ENCODE results near the gene TMEM154. TPM values are rescaled to one million over a fixed set of nuclear protein-coding genes. Genes with fewer than 3 reads are reported as not detected.

TMEM154 gene
- total and polyA plus RNA-seq, 9 donors = 0.11 to 1.5 (median 0.53) TPM

DNA sequence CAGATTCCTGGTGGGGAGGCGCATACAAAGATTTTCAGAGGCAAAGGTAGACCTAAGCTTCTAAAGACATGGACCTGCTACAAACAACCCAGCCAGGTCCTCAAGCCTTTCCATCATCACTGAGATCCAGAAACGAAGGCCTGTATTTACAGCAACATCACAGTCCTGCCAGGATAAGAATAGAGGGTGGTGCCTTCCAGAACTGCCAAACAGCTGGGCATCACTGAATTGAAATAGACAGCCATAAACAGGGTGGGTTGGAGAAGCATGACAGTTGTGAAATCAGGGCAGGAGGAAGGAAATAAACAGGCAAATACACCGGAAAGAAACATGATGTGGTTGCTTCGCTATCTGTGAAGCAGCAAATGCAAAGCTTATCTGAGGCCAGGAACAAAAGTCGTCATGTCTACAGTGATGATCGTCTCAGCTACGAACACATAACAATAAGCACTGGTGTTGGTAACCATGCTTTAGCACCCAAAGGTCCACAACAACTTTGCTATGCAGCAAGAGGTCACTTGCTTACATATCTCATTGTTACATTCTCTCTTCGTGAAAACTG, 6.7 kb upstream of the TMEM154 start:
- H3K27me3 ChIP-seq = no peaks in the 10 kb centered on the region
- no peak overlapping the region for H3K27ac ChIP-seq
- no peaks in the 10 kb centered on the region for H3K9me3 ChIP-seq
- H3K4me1 ChIP-seq (ENCODE audit: insufficient read depth) = no peaks in the 10 kb centered on the region
- 80 to 81% (median 81%) methylated on average over 8 of the region's 8 CpGs for WGBS, 3 donors
- DNase-seq = no peak
- TF ChIP-seq, protein P1, sequence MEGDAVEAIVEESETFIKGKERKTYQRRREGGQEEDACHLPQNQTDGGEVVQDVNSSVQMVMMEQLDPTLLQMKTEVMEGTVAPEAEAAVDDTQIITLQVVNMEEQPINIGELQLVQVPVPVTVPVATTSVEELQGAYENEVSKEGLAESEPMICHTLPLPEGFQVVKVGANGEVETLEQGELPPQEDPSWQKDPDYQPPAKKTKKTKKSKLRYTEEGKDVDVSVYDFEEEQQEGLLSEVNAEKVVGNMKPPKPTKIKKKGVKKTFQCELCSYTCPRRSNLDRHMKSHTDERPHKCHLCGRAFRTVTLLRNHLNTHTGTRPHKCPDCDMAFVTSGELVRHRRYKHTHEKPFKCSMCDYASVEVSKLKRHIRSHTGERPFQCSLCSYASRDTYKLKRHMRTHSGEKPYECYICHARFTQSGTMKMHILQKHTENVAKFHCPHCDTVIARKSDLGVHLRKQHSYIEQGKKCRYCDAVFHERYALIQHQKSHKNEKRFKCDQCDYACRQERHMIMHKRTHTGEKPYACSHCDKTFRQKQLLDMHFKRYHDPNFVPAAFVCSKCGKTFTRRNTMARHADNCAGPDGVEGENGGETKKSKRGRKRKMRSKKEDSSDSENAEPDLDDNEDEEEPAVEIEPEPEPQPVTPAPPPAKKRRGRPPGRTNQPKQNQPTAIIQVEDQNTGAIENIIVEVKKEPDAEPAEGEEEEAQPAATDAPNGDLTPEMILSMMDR (IDR thresholded peaks at IDR 0.05) = no peak
- TF ChIP-seq POLR2A (IDR thresholded peaks at IDR 0.05) (no peak), EP300 (IDR thresholded peaks at IDR 0.05) (no peak)
- no peak overlapping the region for H3K4me3 ChIP-seq
- intact Hi-C loops (cut with DNase I) = no loop called here
- H3K36me3 ChIP-seq = no peaks in the 10 kb centered on the region

DNA sequence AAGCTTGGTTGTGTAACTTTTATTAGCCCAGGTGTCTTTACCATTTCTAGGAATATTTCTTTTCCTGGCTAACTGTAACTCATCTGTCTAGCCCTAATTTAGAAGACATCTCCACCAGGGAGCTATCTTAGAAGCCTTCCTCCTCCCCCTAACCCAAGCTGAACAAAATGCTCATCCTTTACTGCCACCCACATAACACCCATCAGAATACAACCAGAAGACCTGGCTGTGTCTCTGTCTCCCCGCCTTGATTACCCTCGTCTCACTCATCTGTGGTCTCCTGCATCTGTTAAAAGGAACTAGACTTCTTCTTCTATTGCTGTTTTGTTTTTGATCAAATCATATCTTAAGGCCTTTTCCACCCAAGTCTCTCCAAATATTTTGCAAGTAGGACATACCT, 4.8 kb upstream of the TMEM154 start:
- Histone ChIP-seq H3K9me3 (no peaks in the 10 kb centered on the region), H3K36me3 (no peaks in the 10 kb centered on the region), H3K4me3 (no peak overlapping the region), H3K27ac (no peak overlapping the region), H3K4me1 (ENCODE audit: insufficient read depth) (no peaks in the 10 kb centered on the region), H3K27me3 (no peaks in the 10 kb centered on the region)
- DNase-seq = no peak
- intact Hi-C loops (cut with DNase I) = no loop called here
- 59 to 64% (median 61%) methylated on average over 2 of the region's 2 CpGs for WGBS, 3 donors
- no peak for TF ChIP-seq EP300 (IDR thresholded peaks at IDR 0.05)
- TF ChIP-seq, protein P1 (IDR thresholded peaks at IDR 0.05) = no peak
- no peak for TF ChIP-seq POLR2A (IDR thresholded peaks at IDR 0.05)

DNA sequence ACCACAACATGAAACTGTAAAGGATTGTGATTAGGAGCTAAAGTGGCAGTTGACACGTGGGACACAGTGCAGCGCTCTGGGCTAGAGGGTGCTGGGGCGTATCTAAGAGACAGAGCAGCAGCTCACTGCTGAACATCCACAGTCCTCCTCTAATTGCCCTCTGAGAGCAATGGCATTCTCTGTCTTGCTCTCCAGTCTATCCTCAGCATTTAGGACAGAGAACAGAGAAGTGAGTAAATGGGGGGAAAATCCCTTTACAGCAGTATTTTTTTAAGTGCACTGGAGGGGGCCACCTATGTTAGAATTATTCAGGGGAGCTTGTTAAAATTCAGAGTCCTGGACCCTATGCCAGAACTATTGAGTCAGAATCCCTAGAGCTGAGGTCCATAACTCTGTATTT, 4.2 kb upstream of the TMEM154 start:
- intact Hi-C loops (cut with DNase I) = no loop called here
- 59 to 68% (median 60%) methylated on average over 3 of the region's 3 CpGs for WGBS, 3 donors
- Histone ChIP-seq H3K36me3 (no peaks in the 10 kb centered on the region), H3K4me3 (no peak overlapping the region), H3K27me3 (no peaks in the 10 kb centered on the region), H3K4me1 (ENCODE audit: insufficient read depth) (no peaks in the 10 kb centered on the region), H3K9me3 (no peaks in the 10 kb centered on the region), H3K27ac (no peak overlapping the region)
- DNase-seq = no peak
- TF ChIP-seq EP300 (IDR thresholded peaks at IDR 0.05) (no peak), POLR2A (IDR thresholded peaks at IDR 0.05) (no peak)
- TF ChIP-seq, protein P1 (IDR thresholded peaks at IDR 0.05) = no peak

DNA sequence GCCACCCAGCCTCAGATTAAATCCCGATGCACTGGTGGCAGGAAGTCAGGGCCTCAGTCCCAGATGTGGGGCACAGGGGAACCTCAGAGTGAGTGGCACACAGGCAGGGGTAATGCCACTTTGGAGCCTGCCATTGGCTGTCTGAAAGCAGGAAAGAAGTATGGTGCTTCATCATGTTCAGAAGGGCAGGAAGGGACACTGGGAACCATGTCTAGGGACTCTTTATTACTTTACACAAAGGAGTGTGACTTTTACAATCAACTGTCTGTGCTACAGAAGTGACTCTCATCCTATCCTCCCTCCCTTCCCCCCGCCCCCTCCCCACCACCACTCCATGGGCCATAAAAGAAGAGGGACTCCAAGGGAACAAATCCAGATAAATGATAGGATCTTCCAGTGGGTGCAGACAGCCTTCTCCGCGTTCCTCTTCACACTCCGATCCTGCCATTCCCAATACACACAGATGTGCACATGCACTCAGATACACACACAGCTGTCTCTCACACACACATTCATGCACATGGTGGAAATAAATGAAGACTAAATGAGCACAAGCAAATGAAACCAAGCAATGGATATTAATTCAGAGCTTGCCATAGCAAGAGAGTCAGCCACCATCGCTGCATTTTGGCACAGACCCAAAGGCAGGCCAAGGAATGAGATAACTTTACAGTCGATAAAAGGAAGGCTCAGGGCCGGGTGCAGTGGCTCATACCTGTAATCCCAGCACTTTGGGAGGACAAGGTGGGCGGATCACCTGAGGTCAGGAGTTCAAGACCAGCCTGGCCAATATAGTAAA, 2.5 kb upstream of the TMEM154 start:
- no peak for TF ChIP-seq EP300 (IDR thresholded peaks at IDR 0.05)
- TF ChIP-seq, protein P1 (IDR thresholded peaks at IDR 0.05) = no peak
- no peak for TF ChIP-seq POLR2A (IDR thresholded peaks at IDR 0.05)
- H3K9me3 ChIP-seq = no peaks in the 10 kb centered on the region
- H3K4me3 ChIP-seq = no peak overlapping the region
- no peak for DNase-seq
- H3K27ac ChIP-seq = no peak overlapping the region
- whole genome bisulfite sequencing, 3 donors = 47 to 62% (median 52%) methylated on average over 9 of the region's 9 CpGs
- no peaks in the 10 kb centered on the region for H3K27me3 ChIP-seq
- H3K36me3 ChIP-seq = no peaks in the 10 kb centered on the region
- H3K4me1 ChIP-seq (ENCODE audit: insufficient read depth) = no peaks in the 10 kb centered on the region
- intact Hi-C loops (cut with DNase I) = no loop called here

Data from ovary (tissue), 9 donors.